GM18867 (cell line): ENCODE data around the gene CCDC92.
A peak's percentile ranks its signal among the peaks of the same experiment; 100 is the strongest.

Experiments used
- ATAC-seq: cut with Tn5 transposase; IDR thresholded peaks from one replicate; pipeline ENCODE4 v1.9.1; 2021; ENCODE audit warnings: mild to moderate bottlenecking, moderate library complexity; ENCODE audit not compliant: unreplicated experiment

CCDC92 gene

GRCh38 chr12:123979566-123979965 is 6.9 kb upstream of the CCDC92 start:
- ATAC-seq = no peak

GRCh38 chr12:123976227-123976826 is 3.7 kb upstream of the CCDC92 start:
- ATAC-seq = no peak

DNA sequence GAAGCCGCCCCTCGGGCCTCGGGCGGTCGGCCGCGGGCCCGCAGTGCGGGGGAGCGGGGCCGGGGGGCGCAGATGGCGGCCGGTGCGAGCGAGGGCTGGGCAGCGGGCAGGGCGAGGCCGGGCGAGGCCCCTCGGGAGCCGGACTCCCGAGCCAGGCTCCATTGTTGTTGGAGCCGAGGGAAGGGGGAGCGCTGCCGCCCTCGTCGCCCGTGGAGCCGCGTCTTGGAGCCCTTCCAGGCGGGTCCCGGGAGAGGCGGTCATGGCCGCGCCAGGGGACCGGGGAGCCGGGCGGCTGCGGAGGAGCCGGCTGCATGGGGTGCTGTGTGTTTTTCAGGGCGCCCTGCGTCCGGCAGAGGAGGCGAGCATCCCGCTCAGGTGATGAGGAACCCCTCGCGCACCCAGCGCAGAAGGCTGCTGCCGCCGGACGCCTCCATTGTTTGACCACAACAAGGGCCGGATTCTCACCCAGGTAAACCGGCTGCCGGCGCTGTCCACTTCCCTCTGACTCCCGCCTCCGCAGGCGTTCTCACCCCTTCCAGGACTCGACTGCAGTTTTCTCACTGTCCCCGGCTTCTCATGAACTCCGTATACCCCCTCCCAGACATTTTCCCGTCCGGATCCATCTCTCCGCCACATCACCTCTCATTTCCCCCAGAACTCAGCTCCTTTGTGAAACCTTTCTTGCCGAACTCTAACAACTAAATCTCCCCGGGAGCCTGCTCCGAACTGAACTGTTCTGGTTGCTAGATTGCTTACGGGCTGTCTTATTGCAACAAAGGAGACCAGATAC is 1.1 kb upstream of the CCDC92 start:
- peak; percentile 8 for ATAC-seq

DNA sequence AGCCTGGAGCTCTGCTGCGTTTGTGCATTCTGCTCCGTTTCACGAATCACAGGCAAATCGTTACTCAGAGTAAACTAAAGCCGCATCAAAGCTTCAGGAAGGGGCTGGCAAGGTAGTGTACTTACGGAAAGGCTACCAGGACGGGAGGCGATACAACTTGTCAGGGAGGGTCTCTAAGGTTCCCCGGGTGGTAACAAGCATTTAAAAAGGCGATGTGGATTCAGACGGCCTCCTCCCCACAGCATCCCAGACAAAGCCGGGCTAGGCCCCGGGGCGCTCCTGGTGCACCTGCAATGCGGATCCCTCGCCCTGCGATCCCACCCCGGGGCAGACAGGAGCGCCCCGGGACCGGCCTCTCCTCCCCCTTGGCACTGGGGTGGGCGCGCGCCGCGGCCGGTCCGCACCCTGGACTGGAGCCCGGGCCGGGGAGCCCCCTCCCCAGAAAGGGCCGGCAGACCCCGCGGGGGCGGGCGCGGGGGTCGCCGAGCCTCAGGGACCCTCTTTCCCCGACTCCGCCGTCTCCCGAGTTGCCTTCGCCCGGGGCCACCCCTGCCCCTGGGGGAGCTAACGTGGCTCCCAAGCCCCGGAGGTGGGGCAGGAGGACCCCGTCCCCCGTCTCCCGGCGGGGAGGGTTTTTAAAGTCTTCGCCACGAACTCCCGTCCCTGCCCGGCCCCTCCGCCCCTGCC is 718 bp downstream of the CCDC92 start:
- peak; percentile 4 for ATAC-seq

GRCh38 chr12:123971449-123971769 is 1.2 kb downstream of the CCDC92 start:
- no peak for ATAC-seq

DNA sequence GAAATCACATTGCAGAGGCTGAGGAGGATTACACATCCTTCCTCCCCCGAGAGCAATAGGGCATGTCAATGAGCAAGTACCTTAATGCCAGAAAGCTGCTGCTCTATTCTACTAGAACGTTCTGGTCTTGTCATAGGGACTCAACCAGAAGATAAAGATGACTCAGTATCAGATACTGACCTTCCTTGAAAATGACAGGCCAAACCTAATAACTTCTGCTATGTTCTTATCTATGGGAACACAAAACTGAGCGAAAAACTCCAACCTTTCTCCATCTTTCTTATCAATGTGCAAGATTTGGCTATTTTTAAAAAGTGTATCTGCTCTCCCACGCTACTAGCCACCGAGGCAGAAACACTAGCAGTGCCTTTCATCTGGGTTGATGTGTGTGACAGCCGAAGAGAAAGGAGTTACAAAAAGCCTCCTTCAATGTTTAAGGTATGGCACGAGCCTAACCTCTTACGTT is 5.5 kb downstream of the CCDC92 start:
- no peak for ATAC-seq

DNA sequence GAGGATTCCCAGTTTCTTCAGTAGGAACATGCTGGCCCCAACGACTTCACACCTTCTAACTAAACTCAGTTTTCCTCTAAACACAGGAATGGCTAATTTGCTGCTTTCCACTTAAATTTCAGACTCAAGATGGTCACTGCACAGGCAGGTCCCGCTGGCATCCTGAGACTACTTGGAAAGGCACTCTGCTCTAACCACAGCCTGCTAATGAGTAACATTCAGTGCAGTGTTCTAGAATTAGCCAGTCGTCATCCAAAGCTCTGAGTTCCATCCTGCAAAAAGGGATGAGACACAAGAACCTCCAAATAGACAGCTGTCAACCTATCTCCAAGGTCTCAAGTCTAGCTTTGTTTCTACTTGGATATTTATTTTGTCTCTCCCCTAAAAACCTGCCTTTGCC is 6.0 kb downstream of the CCDC92 start:
- ATAC-seq = no peak

DNA sequence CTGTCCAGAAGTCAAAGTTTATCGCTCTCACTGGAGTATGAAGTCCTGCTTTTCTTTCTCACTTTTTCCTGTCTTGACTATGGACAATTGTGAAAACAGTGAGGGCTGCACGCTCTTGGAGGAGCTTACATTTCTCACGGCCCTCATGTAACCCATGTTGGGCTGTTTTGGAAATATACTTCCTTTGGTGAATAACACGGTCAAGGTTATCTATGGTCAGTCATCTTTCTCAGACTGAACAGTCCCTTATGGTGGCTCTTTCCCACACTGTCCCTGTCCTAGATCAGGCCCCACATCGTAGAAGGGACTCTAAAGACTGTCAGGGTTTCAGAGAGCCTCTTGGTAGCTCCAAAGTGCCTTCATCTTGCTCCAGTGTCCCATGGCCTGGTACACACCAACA is 7.2 kb downstream of the CCDC92 start:
- no peak for ATAC-seq

- no peak for ATAC-seq
Observed at GRCh38 chr12:123963821-123964220, 8.8 kb downstream of the CCDC92 start.

GRCh38 chr12:123962513-123962912 is 10.1 kb downstream of the CCDC92 start:
- no peak for ATAC-seq

GRCh38 chr12:123961585-123962345 is 10.9 kb downstream of the CCDC92 start:
- no peak for ATAC-seq

DNA sequence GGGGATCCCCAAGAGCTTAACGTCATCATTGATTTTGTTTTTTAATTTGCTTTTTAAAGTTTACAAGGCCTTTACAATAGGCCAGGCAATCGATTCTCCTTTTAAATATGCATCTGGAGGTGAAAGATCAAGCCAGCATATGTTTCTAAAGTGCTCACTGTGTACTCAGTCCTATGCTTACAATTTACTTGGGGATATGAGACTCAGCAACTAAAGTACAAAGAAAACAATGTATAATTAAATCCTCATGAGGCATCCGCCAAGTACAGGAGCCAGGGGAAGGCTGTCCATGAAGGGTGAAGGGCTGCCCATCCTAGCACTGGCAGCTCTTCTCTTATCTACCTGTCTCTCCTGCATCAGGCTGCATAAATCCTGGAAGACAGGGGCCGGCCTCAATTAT is 11.8 kb downstream of the CCDC92 start:
- no peak for ATAC-seq

GRCh38 chr12:123960029-123960735 is 12.4 kb downstream of the CCDC92 start:
- ATAC-seq = no peak

DNA sequence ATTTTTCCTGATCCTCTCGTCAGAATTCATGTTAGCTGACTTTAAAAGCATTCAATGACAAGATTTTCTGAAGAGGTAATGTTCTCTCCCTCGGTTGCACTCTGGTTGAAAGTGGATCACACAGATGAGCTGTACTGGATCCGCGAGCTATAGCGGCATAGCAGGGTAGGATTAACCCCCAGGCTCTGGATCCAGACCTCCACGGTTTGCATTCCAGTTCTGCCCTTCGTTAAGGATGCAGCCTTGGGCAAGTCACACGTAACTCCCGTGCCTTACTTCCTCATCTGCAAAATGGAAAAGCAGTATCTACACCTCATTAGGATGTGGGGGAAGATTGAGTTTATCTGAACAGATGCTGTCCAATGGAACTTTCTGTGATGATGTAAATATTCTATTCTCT is 13.8 kb downstream of the CCDC92 start:
- ATAC-seq = no peak

GRCh38 chr12:123958462-123958861 is 14.2 kb downstream of the CCDC92 start:
- no peak for ATAC-seq

GRCh38 chr12:123957196-123957595 is 15.4 kb downstream of the CCDC92 start:
- no peak for ATAC-seq

GRCh38 chr12:123956249-123956648 is 16.4 kb downstream of the CCDC92 start:
- no peak for ATAC-seq

- ATAC-seq = no peak
Observed at GRCh38 chr12:123954647-123955350, 17.8 kb downstream of the CCDC92 start.

GRCh38 chr12:123952037-123952436 is 20.6 kb downstream of the CCDC92 start:
- no peak for ATAC-seq

DNA sequence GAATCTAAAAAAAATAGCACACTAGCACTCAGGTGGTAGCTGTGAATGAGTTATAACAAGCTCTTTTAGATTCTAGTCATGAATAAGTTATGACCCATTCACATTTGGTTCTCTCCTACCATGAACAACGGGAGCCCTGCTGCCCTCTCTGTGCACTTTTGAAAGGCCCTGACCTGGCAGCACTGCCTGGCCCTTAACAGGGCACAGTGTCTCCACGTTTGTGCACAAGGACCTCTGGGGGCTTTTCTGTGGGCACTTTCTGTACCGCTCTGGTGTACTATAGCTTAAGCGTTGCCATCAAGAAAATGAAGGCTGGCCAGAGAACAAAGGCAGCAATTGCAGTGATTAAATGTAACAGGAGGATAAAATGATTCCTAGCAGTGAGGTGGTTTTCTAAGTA is 21.2 kb downstream of the CCDC92 start:
- no peak for ATAC-seq
